Activated T-cell treated with anti-CD3 and anti-CD28 coated beads, Interleukin-2, amount 50 U/mL, for 1 hour (primary cell): ENCODE data around the gene FUOM.
A peak's percentile ranks its signal among the peaks of the same experiment; 100 is the strongest.

Experiments used
- DNase-seq: peaks from one replicate; pipeline ENCODE4 v3.0.0-alpha.2; 2020

The FUOM gene

GRCh38 chr10:133309720-133310398, 48.0 kb downstream of the FUOM start:
- DNase-seq, result no peak

DNA sequence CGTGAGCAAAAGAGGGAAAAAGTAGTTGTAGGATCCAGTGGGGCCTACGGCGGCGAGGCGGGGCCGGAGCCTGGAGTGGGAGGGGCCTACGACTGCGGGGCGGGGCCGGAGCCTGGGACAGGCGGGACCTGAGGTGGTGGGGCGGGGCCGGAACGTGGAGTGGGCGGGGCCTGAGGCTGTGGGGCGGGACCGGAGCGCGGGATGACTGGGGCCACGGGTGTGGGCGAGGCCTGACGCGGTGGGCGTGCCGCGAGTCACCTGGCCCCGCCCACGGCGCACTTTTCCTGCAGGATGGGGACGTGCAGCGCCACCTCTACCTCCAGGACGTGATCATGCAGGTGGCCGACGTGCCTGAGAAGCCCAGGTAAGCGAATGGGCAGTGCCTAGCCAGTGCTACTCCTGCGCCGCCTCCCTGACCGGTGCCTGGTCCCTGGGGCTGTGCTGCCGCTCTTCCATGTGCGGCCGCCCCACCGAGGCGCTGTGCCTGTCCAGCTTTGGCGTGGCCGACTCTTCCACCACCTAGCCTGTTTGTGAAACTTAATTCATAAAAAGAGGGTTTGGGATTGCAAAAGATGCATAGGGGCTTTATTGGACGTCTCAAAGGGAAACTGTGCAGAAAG, 48.6 kb downstream of the FUOM start:
- DNase-seq, result peak; percentile 98

GRCh38 chr10:133308421-133309099, 49.3 kb downstream of the FUOM start, which contains the start of the genes TUBGCP2 and ZNF511:
Gene TUBGCP2 (minus strand): TSS chr10:133308872. CDS start chr10:133302941, 5,931 bp downstream.
Gene ZNF511 (plus strand): TSS chr10:133308914. CDS start chr10:133308944, 30 bp downstream.
- peak; percentile 96 for DNase-seq

- peak; percentile 92 for DNase-seq
These were observed 49.9 kb downstream of the FUOM start for GRCh38 chr10:133307776-133308420.

- no peak for DNase-seq
These were observed 50.9 kb downstream of the FUOM start for GRCh38 chr10:133306941-133307379.

DNA sequence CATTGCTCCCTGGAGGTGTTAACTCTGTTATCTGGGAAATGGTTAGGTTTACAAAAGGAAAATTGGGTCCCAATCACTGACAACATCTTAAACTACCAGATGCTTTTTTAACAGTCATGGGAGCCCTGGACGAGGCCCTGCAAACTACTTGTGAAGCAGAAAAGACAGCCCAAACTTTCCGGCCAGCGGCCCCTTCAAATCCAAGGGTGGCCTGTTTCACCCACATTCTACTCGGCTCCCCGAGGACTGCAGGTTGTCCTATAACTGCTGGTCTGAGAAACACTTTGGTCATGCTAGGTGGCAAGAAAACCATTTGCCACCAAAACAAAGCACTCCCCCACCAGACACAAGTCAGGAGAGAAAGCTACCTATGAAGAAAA, 51.7 kb downstream of the FUOM start:
- no peak for DNase-seq
